NB4 (cell line): ENCODE measurements around the gene SH3D19.

ENCODE experiments used
- CTCF ChIP-seq: IDR thresholded peaks from one replicate; pipeline ENCODE4 v1.5.1; 2012; ENCODE audit warnings: low read depth, low read length
- MAX ChIP-seq: IDR thresholded peaks from 2 replicates; pipeline ENCODE4 v1.6.1; 2011; ENCODE audit warnings: low read depth, low read length
- MYC ChIP-seq: IDR thresholded peaks from 2 replicates; pipeline ENCODE4 v1.6.1; 2011; ENCODE audit warnings: low read depth, low read length
- POLR2A ChIP-seq: IDR thresholded peaks from 2 replicates; pipeline ENCODE4 v1.6.1; 2011; ENCODE audit warnings: mild to moderate bottlenecking; ENCODE audit not compliant: insufficient read length; ENCODE audit errors: extremely low read depth

- TF ChIP-seq CTCF (no peak), POLR2A (no peak), MAX (no peak), MYC (no peak)
Measured at GRCh38 chr4:151329217-151330007, 4.0 kb upstream of the SH3D19 start.
